HG03280 (cell line): ENCODE results near the gene ZFX.

Experiments
- ATAC-seq: cut with Tn5 transposase; IDR thresholded peaks from one replicate; pipeline ENCODE4 v1.9.1; 2021; ENCODE audit warnings: mild to moderate bottlenecking, moderate library complexity; ENCODE audit not compliant: unreplicated experiment

ZFX gene

DNA sequence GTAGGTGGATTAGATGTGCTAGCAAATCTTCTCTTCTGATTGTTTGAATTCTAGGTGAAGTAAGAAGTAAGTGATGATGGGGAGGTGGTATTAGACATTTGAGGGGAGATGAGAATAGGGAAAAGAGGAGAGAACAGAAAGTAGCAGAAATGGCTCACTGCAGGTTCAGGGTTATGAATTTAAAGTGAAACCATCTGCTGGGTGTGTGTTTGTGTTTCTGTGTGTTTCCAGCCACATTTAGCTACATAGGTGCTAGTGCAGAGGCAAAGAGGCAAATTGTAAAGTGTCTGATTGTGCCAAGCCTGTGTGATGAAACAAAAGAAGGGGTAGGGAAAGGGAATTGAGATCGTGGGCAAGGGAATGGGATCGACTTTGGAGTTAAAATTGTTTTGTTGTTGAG, 50.6 kb downstream of the ZFX start:
- no peak for ATAC-seq

DNA sequence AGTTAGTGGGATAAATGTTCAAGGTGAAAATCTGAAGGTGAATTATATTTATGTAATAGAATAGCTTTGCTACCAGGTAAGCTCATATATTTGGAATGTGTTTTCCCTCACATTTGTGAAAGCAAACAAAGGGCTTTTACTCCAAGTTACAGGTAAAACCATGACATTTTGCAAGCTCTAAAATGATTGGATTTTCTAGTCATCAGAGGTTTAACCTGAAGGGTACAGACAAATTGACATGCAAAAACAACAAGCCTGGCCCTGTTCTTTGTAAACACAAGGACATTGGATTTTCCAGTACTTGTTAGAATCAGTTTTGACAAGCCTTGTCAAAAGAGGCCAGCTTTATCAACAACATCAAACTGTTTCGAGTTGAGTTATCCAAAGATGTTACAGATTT, 51.7 kb downstream of the ZFX start:
- no peak for ATAC-seq

DNA sequence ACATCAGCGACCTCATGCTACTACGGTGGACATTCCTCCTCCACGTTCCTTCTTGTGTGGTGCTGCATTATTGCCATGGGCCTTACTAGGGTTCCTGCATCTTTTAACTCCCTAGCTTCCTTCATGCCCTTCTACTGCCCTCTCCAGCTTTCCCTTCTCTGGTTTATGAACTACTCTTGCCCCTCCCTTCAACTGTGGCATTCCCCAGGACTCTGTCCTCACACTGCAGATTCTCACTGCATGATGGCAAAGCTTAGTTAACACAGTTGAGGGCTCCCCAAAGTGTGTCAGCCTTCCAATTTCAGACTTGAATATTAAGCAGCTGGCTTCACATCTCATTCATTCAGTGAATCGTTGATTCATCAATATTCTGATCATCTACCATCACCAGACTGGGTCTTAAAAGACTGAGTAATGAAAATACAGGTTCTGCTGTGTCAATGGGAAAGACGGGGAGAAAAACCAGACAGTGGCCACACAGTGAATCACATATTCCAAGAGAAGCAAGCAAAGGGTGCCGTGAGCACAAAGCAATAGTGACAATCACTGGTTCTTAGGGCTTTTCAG, 53.0 kb downstream of the ZFX start:
- ATAC-seq, result no peak

DNA sequence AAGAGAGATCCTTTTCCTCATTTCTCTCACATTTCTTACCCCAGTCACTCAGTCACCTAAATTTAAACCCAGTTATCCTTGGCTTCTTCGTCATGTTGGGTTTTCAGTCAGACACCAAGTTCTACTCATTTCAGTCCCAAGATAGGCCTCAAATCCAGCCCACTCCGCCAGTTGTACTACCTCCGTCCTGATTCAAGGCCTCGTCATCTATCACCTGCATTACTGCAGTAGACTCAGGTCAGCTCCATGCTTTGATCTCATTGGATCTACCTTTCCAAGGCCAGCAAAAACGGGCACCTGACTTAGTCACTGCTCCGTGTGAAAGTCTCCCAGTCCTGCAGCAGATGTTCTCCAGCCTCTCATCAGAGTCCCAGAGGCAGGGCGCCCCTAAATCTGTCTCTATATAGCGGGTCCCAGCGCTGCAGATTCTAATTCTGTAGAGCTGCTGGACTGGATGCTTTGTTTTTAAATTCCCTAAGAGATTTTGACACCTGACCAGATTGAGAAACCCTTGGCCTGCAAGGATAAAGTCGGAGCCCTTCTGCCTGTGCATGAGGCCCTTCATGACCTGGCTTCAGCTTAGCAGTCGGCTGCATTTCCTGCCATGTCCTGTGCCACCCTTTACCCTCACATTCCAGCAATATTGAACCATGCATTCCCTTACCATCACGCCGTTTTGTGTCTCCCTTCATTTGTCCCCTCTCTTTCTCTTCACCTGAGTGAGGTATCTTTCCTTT, 53.7 kb downstream of the ZFX start:
- ATAC-seq, result no peak

DNA sequence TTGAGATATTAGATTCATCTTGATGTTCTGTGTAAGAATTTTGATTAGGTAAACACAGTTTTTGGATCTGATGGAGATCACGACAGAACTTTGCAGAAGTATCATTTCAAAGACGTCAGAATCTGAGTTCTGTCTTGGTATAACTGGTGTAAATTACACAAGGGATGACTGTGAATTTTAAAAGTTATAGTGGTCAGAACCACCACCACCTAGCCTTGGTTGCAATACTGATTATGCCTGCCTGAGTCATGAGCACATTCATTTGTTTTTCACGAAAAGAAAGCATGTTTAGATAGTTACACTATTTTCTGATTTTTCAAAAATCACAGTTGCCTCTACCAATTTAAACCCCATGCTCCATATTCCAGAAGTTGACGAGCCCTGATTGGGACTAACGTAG, 54.8 kb downstream of the ZFX start:
- no peak for ATAC-seq

DNA sequence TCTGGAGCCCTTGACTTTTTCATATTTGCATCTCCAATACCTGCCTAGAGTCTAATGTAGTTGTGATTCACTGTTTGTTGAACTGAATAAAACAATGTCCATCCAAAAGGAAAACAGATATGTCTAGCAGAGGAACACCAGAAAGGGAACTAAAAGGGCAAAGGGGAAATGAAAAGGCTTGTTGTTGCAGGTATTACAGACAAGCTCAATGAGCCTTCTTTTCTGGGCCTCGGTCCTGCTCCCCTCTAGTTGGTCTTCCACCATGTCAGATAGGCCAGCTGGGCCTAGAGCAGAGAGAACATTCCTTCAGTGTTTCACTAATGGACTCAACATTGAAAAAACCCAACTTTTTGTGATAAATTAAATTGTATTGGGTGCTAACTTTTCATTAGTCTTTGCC, 55.4 kb downstream of the ZFX start:
- ATAC-seq, result no peak

DNA sequence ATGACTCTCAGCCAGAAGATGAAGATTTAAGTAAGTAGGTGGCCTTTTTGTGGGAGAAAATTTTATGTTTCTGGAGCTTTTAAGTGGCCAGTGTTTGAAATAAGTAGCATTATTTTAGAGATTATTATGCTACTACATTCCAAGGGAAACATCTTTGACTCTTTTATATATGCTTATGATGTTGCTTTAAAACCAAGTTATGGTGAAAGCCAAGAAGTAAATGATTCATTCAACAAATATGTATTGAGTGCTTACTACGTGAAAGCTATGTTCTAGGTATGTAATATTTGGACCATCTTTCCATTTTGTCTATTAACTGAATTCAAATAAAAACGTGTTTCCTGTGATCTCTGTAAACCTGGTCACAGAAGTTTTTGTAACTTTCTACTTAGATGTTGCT, 58.3 kb downstream of the ZFX start:
- no peak for ATAC-seq

DNA sequence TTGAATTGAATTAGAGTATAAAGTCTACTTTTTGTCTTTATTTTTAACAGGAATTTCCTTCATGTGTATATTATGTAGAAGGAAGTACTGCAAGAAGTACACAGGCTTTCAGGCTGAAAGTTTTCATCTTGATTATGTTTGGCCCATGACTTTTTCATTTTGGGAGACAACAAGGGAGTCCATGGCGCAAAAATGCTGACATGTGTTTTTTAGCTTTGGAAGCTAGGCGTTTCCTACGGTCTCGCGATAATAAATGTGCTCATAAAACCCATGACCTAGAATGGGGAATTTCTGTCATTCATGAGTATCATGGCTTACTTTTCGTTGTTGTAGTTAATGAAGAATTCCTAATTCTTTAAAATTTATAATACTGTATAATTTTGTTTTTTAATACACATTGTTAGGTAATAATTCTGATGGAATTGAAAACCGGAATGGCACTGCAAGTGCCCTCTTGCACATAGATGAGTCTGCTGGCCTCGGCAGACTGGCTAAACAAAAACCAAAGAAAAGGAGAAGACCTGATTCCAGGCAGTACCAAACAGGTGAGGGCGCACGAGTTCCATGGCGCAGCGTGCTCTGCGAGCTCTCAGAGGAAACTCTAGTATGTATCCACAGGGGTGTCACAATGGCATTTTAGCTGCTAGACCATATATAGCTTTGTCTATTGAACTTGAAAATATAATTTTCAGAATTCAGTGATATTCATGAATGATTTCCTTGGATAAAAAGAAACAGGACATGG, 59.1 kb downstream of the ZFX start:
- no peak for ATAC-seq

DNA sequence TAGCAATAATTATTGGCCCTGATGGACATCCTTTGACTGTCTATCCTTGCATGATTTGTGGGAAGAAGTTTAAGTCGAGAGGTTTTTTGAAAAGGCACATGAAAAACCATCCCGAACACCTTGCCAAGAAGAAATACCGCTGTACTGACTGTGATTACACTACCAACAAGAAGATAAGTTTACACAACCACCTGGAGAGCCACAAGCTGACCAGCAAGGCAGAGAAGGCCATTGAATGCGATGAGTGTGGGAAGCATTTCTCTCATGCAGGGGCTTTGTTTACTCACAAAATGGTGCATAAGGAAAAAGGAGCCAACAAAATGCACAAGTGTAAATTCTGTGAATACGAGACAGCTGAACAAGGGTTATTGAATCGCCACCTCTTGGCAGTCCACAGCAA, 60.7 kb downstream of the ZFX start:
- no peak for ATAC-seq

DNA sequence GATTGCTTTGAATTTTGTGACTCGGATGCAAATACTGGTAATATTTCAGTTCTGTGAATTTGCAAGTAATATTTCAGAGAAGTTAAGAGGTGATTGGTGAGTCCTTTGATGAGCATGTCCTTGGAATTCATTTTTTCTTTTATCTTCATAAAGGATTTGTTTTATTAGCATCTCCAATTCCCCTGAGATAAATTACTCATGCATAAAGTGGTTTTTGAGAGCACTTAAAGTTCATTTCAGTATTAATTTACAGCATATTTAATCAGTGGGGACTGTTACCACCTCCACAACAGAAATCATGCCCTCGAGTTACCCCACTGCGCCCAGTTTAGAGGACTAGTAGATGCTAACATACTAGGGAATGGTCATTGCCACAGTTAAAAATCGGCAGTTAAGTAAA, 65.0 kb downstream of the ZFX start:
- no peak for ATAC-seq

DNA sequence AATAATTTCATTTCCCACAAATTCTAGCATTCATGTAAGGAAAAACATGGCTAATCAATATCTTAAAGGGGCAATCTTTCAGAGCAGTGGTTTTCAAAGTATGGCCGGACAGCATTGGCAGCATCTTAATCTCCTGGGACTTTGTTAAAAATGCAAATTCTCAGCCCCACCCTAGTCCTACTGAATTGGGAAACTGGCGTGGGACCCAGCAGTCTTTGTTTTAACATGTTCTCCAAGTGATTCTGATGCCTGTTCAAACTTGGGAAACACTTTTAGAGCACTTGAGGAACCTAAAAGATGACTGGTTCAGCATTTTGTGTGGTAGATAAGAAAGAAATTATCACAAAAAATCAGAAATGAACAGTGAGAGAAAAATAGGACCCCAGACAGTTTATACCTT, 65.7 kb downstream of the ZFX start:
- no peak for ATAC-seq

DNA sequence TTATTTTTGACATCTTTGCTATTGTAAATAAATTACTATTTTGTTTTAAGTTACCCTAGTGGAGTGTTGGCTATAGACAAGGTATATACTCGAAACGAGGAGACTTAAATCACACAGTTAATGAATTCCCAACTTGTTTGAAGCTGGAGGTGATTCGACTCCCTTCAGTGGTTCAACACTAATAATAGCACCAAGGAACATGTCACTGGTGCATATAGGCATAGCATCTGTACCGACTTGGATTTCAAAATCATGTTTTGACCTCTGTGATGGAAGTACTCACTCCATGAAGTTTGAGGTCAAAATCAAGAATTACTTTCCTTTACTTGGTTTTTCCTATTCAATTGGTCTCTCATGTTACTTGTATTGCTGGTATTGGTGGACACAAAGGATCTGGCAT, 66.5 kb downstream of the ZFX start:
- no peak for ATAC-seq

DNA sequence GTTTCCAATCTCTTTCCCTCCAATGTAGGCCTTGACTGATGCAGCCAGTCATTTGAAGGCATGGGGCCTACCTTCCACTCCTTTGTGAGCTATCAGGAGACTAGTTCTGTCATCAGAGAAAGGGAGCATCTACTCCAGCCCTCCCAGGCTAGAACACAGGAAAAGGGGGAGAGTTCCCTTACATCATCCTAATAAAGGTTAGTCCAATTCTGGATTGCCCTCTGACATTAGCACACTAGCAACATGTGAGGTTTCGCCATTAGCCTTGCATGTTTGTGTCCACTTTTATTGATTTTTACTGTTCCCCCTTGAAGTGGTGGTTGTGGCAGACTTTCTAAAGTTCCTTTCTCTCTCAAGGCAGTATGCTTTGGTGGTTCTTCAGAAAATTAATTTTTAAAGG, 67.3 kb downstream of the ZFX start:
- no peak for ATAC-seq

DNA sequence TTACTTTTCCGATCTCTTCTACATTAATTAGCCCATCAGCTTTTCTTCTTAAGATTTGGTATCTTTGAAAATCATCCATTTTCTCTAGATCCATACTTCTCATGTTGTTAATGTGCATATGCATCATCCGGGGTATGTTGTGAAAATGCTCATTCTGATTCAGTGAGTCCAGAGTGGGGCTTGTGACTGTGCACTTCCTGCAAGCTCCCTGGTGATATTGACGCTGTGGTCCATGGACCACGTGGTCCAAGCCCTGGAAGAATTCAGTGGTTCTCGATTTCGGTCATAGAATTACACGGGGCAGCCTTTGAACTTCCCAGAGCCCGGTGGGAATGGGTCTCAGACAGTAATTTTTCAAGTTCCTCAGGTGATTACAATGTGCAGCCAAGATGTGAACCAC, 69.8 kb downstream of the ZFX start:
- ATAC-seq, result no peak

DNA sequence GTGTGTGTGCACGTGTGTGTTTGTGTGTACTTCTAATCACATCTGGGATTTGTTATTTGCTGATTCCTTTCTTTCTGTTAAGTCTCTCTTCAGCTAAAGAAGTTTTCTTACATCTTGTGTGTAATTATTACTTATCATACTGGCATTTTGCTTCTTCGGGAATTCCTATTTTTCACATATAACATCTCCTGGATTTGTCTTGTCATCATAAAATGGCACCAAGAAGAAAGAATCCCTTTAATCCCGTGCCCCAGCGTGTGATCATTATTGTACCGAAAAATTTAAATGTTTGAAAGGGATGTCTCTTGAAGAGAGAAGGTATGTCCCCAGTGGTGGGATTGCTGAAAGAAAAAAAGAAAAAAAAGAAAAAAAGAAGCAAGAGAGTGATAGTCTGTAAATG, 72.3 kb downstream of the ZFX start:
- no peak for ATAC-seq

DNA sequence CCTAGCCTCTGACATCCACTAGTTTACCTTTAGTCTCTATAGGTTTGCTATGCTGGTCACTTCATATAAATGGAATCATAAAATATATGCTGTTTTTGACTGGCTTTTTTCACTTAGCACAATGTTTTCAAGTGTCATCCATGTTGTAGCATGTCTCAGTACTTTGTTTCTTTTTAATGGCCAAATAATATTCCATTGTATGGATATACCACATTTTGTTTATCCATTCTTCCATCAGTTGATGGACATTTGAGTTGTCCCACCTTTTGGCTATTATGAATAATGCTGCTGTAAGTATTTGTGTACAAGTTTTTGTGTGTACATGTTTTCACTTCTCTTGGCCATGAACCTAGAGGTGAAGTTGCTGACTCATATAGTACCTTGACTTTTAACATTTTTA, 75.7 kb downstream of the ZFX start:
- no peak for ATAC-seq

DNA sequence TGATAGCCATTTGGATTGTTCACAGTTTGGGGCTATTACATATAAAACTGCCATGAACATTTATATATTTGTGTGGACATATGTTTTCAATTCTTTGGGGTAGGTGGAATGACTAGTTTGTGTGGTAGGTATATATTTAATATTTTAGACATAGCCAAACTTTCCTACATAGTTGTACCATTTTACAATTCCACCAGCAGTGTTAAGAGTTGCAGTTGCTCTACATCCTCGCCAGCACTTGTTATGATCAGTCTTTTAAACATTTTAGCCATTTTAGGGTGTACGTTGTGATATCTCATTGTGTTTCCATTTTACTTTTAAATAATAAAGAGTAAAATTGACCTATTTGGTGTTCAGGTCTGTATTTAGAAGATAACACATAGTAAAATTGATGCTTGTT, 76.6 kb downstream of the ZFX start:
- no peak for ATAC-seq

DNA sequence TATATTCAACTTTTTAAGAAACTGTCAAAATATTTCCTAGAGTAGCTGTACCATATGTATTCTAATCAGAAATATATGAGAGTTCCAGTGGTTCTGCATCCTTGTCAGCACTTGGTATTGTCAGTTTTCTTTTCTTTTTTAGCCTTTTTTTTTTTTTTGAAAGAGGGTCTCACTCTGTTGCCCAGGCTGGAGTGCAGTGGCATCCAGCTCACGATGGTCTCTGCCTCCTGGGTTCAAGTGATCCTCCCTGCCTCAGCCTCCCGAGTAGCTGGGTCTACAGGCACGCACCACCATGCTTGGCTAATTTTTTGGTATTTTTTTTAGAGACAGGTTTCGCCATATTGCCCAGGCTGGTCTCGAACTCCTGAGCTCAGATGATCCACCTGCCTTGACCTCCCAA, 79.1 kb downstream of the ZFX start:
- no peak for ATAC-seq

DNA sequence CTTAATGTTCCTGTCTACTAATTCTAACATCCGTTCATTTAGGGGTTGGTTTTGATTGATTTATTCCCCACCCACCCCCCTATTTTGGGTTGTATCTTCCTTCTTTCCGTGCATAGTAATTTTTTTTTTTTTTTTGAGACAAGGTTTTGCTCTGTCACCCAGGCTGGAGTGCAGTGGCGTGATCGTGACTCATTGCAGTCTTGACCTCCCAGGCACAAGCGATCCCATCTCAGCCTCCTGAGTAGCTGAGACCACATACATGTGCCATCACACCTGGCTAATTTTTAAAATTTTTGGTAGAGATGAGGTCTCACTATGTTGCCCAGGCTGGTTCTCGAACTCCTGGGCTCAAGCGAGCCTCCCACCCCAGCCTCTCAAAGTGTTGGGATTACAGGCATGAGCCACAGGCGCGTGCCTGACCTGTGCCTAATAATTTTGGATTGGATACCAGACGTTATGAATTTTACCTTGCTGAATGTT, 79.9 kb downstream of the ZFX start:
- ATAC-seq, result no peak

DNA sequence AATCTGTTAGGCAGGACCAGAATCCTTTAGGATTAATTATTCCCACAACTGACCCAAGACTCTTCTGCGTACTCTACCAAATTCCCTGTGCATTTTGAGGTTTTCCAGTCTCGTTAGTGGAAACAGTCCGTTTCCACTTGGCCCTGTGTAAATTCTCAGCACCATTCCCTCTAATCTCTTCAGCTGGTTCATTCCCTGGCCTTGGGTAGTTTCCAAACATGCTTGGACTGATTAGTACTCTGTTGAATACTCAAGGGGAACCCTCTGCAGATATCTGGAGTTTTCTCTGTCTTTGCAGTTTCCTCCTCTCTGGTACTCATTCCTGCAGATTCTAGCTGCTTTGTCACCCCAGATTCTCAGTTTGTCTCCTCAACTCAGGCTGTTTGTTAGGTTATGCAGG, 80.4 kb downstream of the ZFX start:
- ATAC-seq, result no peak

DNA sequence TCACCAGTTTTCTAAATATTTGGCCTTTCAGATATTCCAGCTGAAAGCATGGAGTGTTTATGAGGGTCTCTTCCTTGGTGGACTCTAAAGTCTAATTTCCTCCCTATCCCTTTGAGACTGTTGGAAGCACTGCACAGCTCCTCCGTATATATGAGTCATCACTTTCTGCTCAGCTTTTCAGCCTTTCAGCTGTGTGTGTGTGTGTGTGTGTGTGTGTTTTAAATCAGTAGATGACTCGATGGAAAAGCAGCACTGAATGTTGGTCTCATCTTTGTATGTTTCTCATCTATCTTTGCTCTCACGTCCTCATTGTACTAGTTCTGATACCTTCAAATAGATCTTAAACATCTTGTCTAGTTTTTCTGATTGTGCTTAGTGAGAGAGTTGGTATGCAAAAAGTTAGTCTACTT, 81.6 kb downstream of the ZFX start:
- ATAC-seq, result no peak

DNA sequence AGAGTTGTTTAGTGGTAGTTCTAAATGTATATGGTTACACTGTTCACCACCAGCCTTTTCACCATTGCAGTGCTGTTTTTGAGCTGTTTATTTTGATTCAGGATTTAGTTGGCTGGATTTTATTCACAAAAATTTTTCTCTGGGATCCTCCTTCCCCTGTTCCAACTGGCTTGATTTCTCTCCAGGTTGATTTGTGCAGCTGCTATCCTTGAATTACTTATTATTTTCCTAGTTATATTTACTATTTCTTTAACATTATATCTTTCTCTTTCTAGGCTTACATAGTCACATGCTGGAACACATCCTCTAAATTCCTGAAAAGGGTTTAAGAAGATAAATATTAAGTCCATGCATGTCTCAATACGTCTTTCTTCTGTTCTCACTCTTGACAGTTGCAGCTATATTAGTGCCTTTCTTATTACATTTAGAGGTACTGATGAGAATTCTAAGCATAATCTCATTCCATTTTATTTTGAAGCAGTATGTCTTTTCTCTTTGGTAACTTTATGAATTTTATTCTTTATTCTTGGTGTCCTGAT, 82.2 kb downstream of the ZFX start:
- no peak for ATAC-seq
